ENCODE results near the gene MMP11. TPM values are rescaled to one million over a fixed set of nuclear protein-coding genes. Genes with fewer than 3 reads are reported as not detected.

MMP11 gene
- total RNA-seq, 1 experiment from 2014 or later, result 1.1 TPM

- DNase-seq (ENCODE audit: low read depth, low spot score), result no peak
- in situ Hi-C loops (cut with HindIII; ENCODE audit: low pct_unique_long_range_greater_than_20kb, low sequenced_read_pairs), result no loop called here
These were observed 60.5 kb downstream of the MMP11 start for GRCh38 chr22:23833017-23833751.

Other genes with a start within 250 kb of the MMP11 start
- not detected in 2 replicates for gene IGLL1, start 192.6 kb upstream of the MMP11 start, total RNA-seq (2014; rRNA removed; shearing (Covaris generic))
- gene DRICH1, start 140.5 kb upstream of the MMP11 start, total RNA-seq (2014; rRNA removed; shearing (Covaris generic)), result not detected in 2 replicates
- not detected in 2 replicates for gene RGL4, start 81.8 kb upstream of the MMP11 start, total RNA-seq (2014; rRNA removed; shearing (Covaris generic))
- 5.2 and 5.7 TPM in 2 replicates for gene ZNF70, start 21.7 kb upstream of the MMP11 start, total RNA-seq (2014; rRNA removed; shearing (Covaris generic))
- gene VPREB3, start 18.4 kb upstream of the MMP11 start, total RNA-seq (2014; rRNA removed; shearing (Covaris generic)), result not detected in 2 replicates
- not detected in 2 replicates for gene C22orf15, start 9.9 kb upstream of the MMP11 start, total RNA-seq (2014; rRNA removed; shearing (Covaris generic))
- 76.0 and 90.5 TPM in 2 replicates for gene CHCHD10, start 4.9 kb upstream of the MMP11 start, total RNA-seq (2014; rRNA removed; shearing (Covaris generic))
- 71.1 and 78.4 TPM in 2 replicates for gene SMARCB1, start 14.1 kb downstream of the MMP11 start, total RNA-seq (2014; rRNA removed; shearing (Covaris generic))
- gene DERL3, start 66.2 kb downstream of the MMP11 start, total RNA-seq (2014; rRNA removed; shearing (Covaris generic)), result 0.13 and 0.26 TPM in 2 replicates
- 20.6 and 20.7 TPM in 2 replicates for gene SLC2A11, start 85.0 kb downstream of the MMP11 start, total RNA-seq (2014; rRNA removed; shearing (Covaris generic))
- gene MIF, start 121.5 kb downstream of the MMP11 start, total RNA-seq (2014; rRNA removed; shearing (Covaris generic)), result 837 and 896 TPM in 2 replicates
- gene GSTT2B, start 188.3 kb downstream of the MMP11 start, total RNA-seq (2014; rRNA removed; shearing (Covaris generic)), result 1.2 TPM in 2 replicates
- gene DDTL, start 194.0 kb downstream of the MMP11 start, total RNA-seq (2014; rRNA removed; shearing (Covaris generic)), result 1.6 and 1.8 TPM in 2 replicates
- 397 and 481 TPM in 2 replicates for gene DDT, start 201.6 kb downstream of the MMP11 start, total RNA-seq (2014; rRNA removed; shearing (Covaris generic))
- not detected in 2 replicates for gene GSTT2, start 207.3 kb downstream of the MMP11 start, total RNA-seq (2014; rRNA removed; shearing (Covaris generic))
- gene GSTT4, start 232.6 kb downstream of the MMP11 start, total RNA-seq (2014; rRNA removed; shearing (Covaris generic)), result not detected in 2 replicates
- gene CABIN1, start 238.5 kb downstream of the MMP11 start, total RNA-seq (2014; rRNA removed; shearing (Covaris generic)), result 28.4 and 29.1 TPM in 2 replicates

Measured in SK-MEL-5 (cell line).